ENCODE data around the gene PIERCE2. TPM values are rescaled to one million over a fixed set of nuclear protein-coding genes. Genes with fewer than 3 reads are reported as not detected.
A peak's percentile ranks its signal among the peaks of the same experiment; 100 is the strongest.

Gene PIERCE2
- total and polyA plus RNA-seq, 2 of the 4 experiments (the other 2 are of a cell fraction): 0.36 to 0.48 TPM

GRCh38 chr15:55407498-55408011 lies 740 bp upstream of the PIERCE2 start:
- peak overlapping the region; percentile 83 for H3K4me3 ChIP-seq (ENCODE audit: insufficient read depth, low read depth, low read length)
- ATAC-seq (ENCODE audit: low read depth): no peak
- H3K4me2 ChIP-seq (ENCODE audit: low read depth, low read length): peak overlapping the region; percentile 98
- intact Hi-C loops (cut with micrococcal nuclease) (loop anchor here (1.0 kb wide), 1 partner anchor 88 kb away; the partner anchor contains the start of genes PIGB and PIGBOS1), dilution Hi-C loops (cut with HindIII; ENCODE audit: low sequenced_read_pairs, unreplicated experiment) (no loop called here), in situ Hi-C loops (cut with MboI; ENCODE audit: low sequenced_read_pairs) (no loop called here)
- H3K9ac ChIP-seq (ENCODE audit: low read depth, low read length): peak overlapping the region; percentile 83
- H4K5ac ChIP-seq (ENCODE audit: low read depth, low read length): peak overlapping the region; percentile 40; the same call in 1 of the 2 replicates
- no TSS peak for BruUV-seq (replicated peaks)
- peak overlapping the region; percentile 53 for H3K27ac ChIP-seq (ENCODE audit: insufficient read depth, low read length)
- H3K9me1 ChIP-seq (ENCODE audit: insufficient read depth, low read length): no peaks in the 10 kb centered on the region
- H2AK5ac ChIP-seq (ENCODE audit: low read depth, low read length): peak overlapping the region; percentile 54; the same call in 1 of the 2 replicates
- peak overlapping the region; percentile 42 for H3K4ac ChIP-seq (ENCODE audit: low read depth, low read length)
- H2AFZ ChIP-seq (replicated peaks; ENCODE audit: low read length, poor library complexity): peak overlapping the region; percentile 99
- ChIA-PET CTCF (interaction anchor here (0.9 to 1.8 kb wide), 2 partner anchors 12 to 49 kb away, joined by 3 to 9 read pairs; no protein-coding TSS in a partner anchor), POLR2A (ENCODE audit: unreplicated experiment) (no interaction called here)
- WGBS, 2 experiments (ENCODE audit: extremely low coverage in 2 of 2, insufficient read length in 1 of 2): no CpG with 5 or more reads among the region's 20 CpGs
- no peaks in the 10 kb centered on the region for H3K4me1 ChIP-seq (ENCODE audit: control insufficient read depth, insufficient read depth, low read length)
- H3K9me3 ChIP-seq (ENCODE audit: control insufficient read depth, insufficient read depth, low read length): no peaks in the 10 kb centered on the region
- peaks cover 0 to 9% of the 10 kb centered on the region in 2 experiments; a peak in 2 of 4 replicates for H3K79me1 ChIP-seq (ENCODE audit: low read depth in 1 of 2, low read length in 2 of 2)
- H3K18ac ChIP-seq (ENCODE audit: low read depth, low read length): no peak overlapping the region
- peak overlapping the region; percentile 22 to 78; a peak in 2 of 4 replicates for H4K8ac ChIP-seq (ENCODE audit: low read depth in 2 of 2, low read length in 2 of 2)
- peak overlapping the region; percentile 80 for H3K14ac ChIP-seq (replicated peaks; ENCODE audit: low read depth, low read length)
- no peaks in the 10 kb centered on the region for H3K36me3 ChIP-seq (ENCODE audit: control insufficient read depth, insufficient read depth, low read length)
- H4K91ac ChIP-seq (ENCODE audit: insufficient read depth, low read depth, low read length): peak overlapping the region; percentile 36; the same call in 1 of the 2 replicates
- H2BK20ac ChIP-seq (ENCODE audit: low read depth, low read length): no peak overlapping the region
- H3K27me3 ChIP-seq (ENCODE audit: control insufficient read depth, insufficient read depth, low read length): no peaks in the 10 kb centered on the region
- no peak overlapping the region for H2BK120ac ChIP-seq (ENCODE audit: low read depth, low read length)
- peak overlapping the region; percentile 66 for H2AK9ac ChIP-seq (replicated peaks; ENCODE audit: low read depth, low read length, poor library complexity)
- peak overlapping the region; percentile 67; the same call in 1 of the 2 replicates for H3K23ac ChIP-seq (ENCODE audit: low read depth, low read length)
- peak overlapping the region; percentile 40; the same call in 1 of the 3 replicates for H2BK15ac ChIP-seq (ENCODE audit: low read depth, low read length)
- no peaks in the 10 kb centered on the region for H4K20me1 ChIP-seq (ENCODE audit: insufficient read depth, low read length)
- H3K56ac ChIP-seq (ENCODE audit: extremely low read depth, insufficient read depth, low read length): peak overlapping the region; percentile 17; the same call in 1 of the 2 replicates
- peak overlapping the region; percentile 12 for H2BK5ac ChIP-seq (ENCODE audit: low read depth, low read length, poor library complexity, severe bottlenecking)
- peak; percentile 23 for DNase-seq
- TF ChIP-seq BHLHE40 (IDR thresholded peaks at IDR 0.05; ENCODE audit: low read depth, low read length): no peak
- TF ChIP-seq MXI1 (IDR thresholded peaks at IDR 0.05; ENCODE audit: borderline replicate concordance, low read depth, low read length): no peak
- no peak for TF ChIP-seq CHD1 (IDR thresholded peaks at IDR 0.05; ENCODE audit: low read depth, low read length)
- TF ChIP-seq RFX5 (IDR thresholded peaks at IDR 0.05; ENCODE audit: low read depth, low read length): no peak
- TF ChIP-seq CTCF (conservative IDR thresholded peaks at IDR 0.05; ENCODE audit: low read depth, low read length): no peak
- no peak for TF ChIP-seq MAZ (IDR thresholded peaks at IDR 0.05; ENCODE audit: borderline replicate concordance, low read depth, low read length)
- TF ChIP-seq CEBPB (IDR thresholded peaks at IDR 0.05; ENCODE audit: low read depth, low read length): no peak
- TF ChIP-seq NFE2L2 (IDR thresholded peaks at IDR 0.05; ENCODE audit: low read depth, low read length): no peak
